GM12878 (cell line): ENCODE measurements around the gene RPS5. TPM values are rescaled to one million over a fixed set of nuclear protein-coding genes. Genes with fewer than 3 reads are reported as not detected.
A peak's percentile ranks its signal among the peaks of the same experiment; 100 is the strongest.
"Not testable (repeated sequence)": the region's sequence is repeated elsewhere in the genome, so short reads cannot be mapped to it uniquely, and the experiment has no call there.

Source experiments
- ATAC-seq: fragments of 200-7000 bp; cut with Tn5 transposase; 3 replicates; pipeline ENCODE4 v1.9.1; 2020; ENCODE audit warnings: mild to moderate bottlenecking, moderate library complexity
- BruUV-seq: library from RNA; stranded (reverse); fragments of 400-500 nt; replicated peaks from 2 replicates; lab custom pipeline; 2021; lab: Mats Ljungman, UMichigan
- CTCF ChIA-PET: fragments of 300-600 bp; sonication (Branson Sonifier 250); formaldehyde crosslinking; extraction: SDS; loops from one replicate; lab custom pipeline; 2021; ENCODE audit warnings: inconsistent platforms; lab: Yijun Ruan, JAX
- POLR2A ChIA-PET: fragments of 350-600 bp; formaldehyde crosslinking; extraction: SDS; loops from one replicate; lab custom pipeline; 2021; ENCODE audit warnings: inconsistent platforms; lab: Charles Lee
- RAD21 ChIA-PET: fragments of 300-600 bp; sonication (Branson Sonifier 250); formaldehyde crosslinking; loops from one replicate; lab custom pipeline; 2023; ENCODE audit warnings: antibody characterized with exemption; ENCODE audit not compliant: unreplicated experiment; lab: Charles Lee
- SMC1A ChIA-PET: fragments of 300-600 bp; sonication (Branson Sonifier 250); formaldehyde crosslinking; loops from one replicate; lab custom pipeline; 2023; ENCODE audit not compliant: unreplicated experiment, uncharacterized antibody; lab: Charles Lee
- DNase-seq: peaks from one replicate; pipeline ENCODE4 v3.0.0-alpha.2; 2011; ENCODE audit warnings: low read depth, low spot score
- FAIRE-seq: peaks from 3 replicates; lab custom pipeline; 2011; peaks lifted over from hg19 to GRCh38; lab: Jason Lieb, UNC
- H2AFZ ChIP-seq: 2 replicates; pipeline ENCODE4 v1.6.0; 2011; ENCODE audit warnings: low read depth, low read length, control low read depth; ENCODE audit not compliant: control insufficient read depth
- H3K27ac ChIP-seq: 2 replicates; pipeline ENCODE4 v1.5.1; 2011; ENCODE audit warnings: control low read depth; ENCODE audit not compliant: control insufficient read depth, insufficient read depth
- H3K27me3 ChIP-seq, 2 experiments: replicated peaks in 1 of 2; 2 replicates each; pipeline versions ENCODE4 v1.6.0 to v1.6.1; 2011; ENCODE audit warnings: low read length in 1 of 2; ENCODE audit not compliant: control insufficient read depth in 2 of 2, insufficient read depth in 2 of 2
- H3K36me3 ChIP-seq, 2 experiments: 2 replicates each; pipeline ENCODE4 v1.5.1; 2011; ENCODE audit warnings: low read length in 1 of 2; ENCODE audit not compliant: control insufficient read depth in 2 of 2, insufficient read depth in 2 of 2
- H3K4me1 ChIP-seq: 2 replicates; pipeline ENCODE4 v1.6.1; 2011; ENCODE audit warnings: mild to moderate bottlenecking, low read length, moderate library complexity, mixed read lengths; ENCODE audit not compliant: control insufficient read depth, insufficient read depth
- H3K4me2 ChIP-seq: 2 replicates; pipeline ENCODE4 v1.6.0; 2011; ENCODE audit warnings: control low read depth; ENCODE audit not compliant: control insufficient read depth, insufficient read depth
- H3K4me3 ChIP-seq: fragments of 200-600 bp; sonication (generic); 2 replicates; pipeline ENCODE4 v1.5.1; 2016
- H3K79me2 ChIP-seq: 2 replicates; pipeline ENCODE4 v1.6.0; 2011; ENCODE audit warnings: low read length; ENCODE audit not compliant: control insufficient read depth, insufficient read depth
- H3K9ac ChIP-seq: 2 replicates; pipeline ENCODE4 v1.8.0; 2011; ENCODE audit warnings: low read length, control low read depth, mixed read lengths; ENCODE audit not compliant: control insufficient read depth, insufficient read depth
- H3K9me3 ChIP-seq: replicated peaks from 3 replicates; pipeline ENCODE4 v1.5.1; 2011; ENCODE audit warnings: mild to moderate bottlenecking, low read length; ENCODE audit not compliant: control insufficient read depth, insufficient read depth
- H4K20me1 ChIP-seq: 2 replicates; pipeline ENCODE4 v1.6.0; 2011; ENCODE audit not compliant: control insufficient read depth, insufficient read depth
- BACH1 ChIP-seq: fragments of 450-650 bp; IDR thresholded peaks from 2 replicates; pipeline ENCODE4 v1.6.1; 2017; ENCODE audit warnings: mild to moderate bottlenecking, borderline replicate concordance
- GATAD2B ChIP-seq: fragments of 450-650 bp; conservative IDR thresholded peaks from 2 replicates; pipeline ENCODE4 v1.6.1; 2017; ENCODE audit warnings: low read depth, mild to moderate bottlenecking, moderate library complexity
- HDGF ChIP-seq: fragments of 450-650 bp; IDR thresholded peaks from 2 replicates; pipeline ENCODE4 v1.6.1; 2016; ENCODE audit warnings: antibody characterized with exemption
- MEF2B ChIP-seq: fragments of 450-650 bp; IDR thresholded peaks from 2 replicates; pipeline ENCODE4 v1.6.1; 2018; ENCODE audit warnings: mild to moderate bottlenecking, moderate library complexity; ENCODE audit not compliant: partially characterized antibody, poor library complexity, severe bottlenecking
- NBN ChIP-seq: fragments of 450-650 bp; IDR thresholded peaks from 2 replicates; pipeline ENCODE4 v1.6.1; 2016
- NRF1 ChIP-seq: conservative IDR thresholded peaks from 2 replicates; pipeline ENCODE4 v1.6.1; 2011; ENCODE audit warnings: mild to moderate bottlenecking, low read depth, low read length, improper control_type of control experiment
- PAX8 ChIP-seq: fragments of 450-650 bp; IDR thresholded peaks from 2 replicates; pipeline ENCODE4 v1.6.1; 2017; ENCODE audit warnings: mild to moderate bottlenecking, moderate library complexity
- YY1 ChIP-seq: IDR thresholded peaks from 2 replicates; pipeline ENCODE4 v1.6.1; 2011; ENCODE audit warnings: low read depth, mild to moderate bottlenecking, low read length
- ZNF207 ChIP-seq: fragments of 450-650 bp; IDR thresholded peaks from 2 replicates; pipeline ENCODE4 v1.6.1; 2014; ENCODE audit warnings: antibody characterized with exemption, mild to moderate bottlenecking, borderline replicate concordance
- ZNF687 ChIP-seq: fragments of 450-650 bp; IDR thresholded peaks from 2 replicates; pipeline ENCODE4 v1.6.1; 2017; ENCODE audit warnings: mild to moderate bottlenecking, moderate library complexity
- WGBS: methylation state at CpG from one replicate; pipeline ENCODE4 v1.1.6; 2016; ENCODE audit warnings: low lambda C conversion rate; ENCODE audit not compliant: insufficient replicate concordance, insufficient coverage; ENCODE audit errors: missing lambda C conversion rate; 5-methylcytosine and 5-hydroxymethylcytosine counted together
- in situ Hi-C: fragments of 300-500 bp; cut with MboI; formaldehyde crosslinking; loops from 9 replicates; pipeline ENCODE4 v1.14.3; 2018; ENCODE audit warnings: mixed read lengths
- intact Hi-C: fragments of 100-400 bp; cut with micrococcal nuclease; formaldehyde crosslinking; loops from one replicate; pipeline ENCODE4 v1.14.2; 2022; ENCODE audit not compliant: unreplicated experiment
- polyA plus RNA-seq, 11 experiments: library from polyadenylated mRNA; depleted of rRNA in 4 of 11; unstranded in 6 of 11; stranded (reverse) in 5 of 11; fragments of >200 nt; fragmentation: Nextera tagmentation in 4 of 11; fragmentation: Illumina TruSeq in 1 of 11; extraction: Ambion mirVana in 4 of 11; extraction: Trizol in 1 of 11; gene quantifications; 1 replicate in 1 of 11; 2 replicates in 10 of 11; pipeline versions ENCODE4 v1.2.1 to v1.2.3, GENCODE V29; 2011 to 2016; ENCODE audit warnings: inconsistent platforms in 2 of 11, missing spikeins in 2 of 11, low read depth in 1 of 11
- total RNA-seq, 4 experiments: library from RNA; depleted of rRNA in 3 of 4; stranded (reverse); fragments of >200 nt in 3 of 4; fragmentation: Illumina TruSeq in 1 of 4; extraction: Trizol in 1 of 4; gene quantifications; 2 replicates each; pipeline versions ENCODE4 v1.2.1 to v1.2.3, GENCODE V29; 2013 to 2021

Gene RPS5
- total and polyA plus RNA-seq, 10 of the 15 experiments (the other 5 are each of a cell fraction or from before 2014, with no cell fraction given) = 1,284 to 3,652 (median 1,922) TPM

- peak; percentile 29; the same call in 1 of the 2 replicates for TF ChIP-seq ZNF687
- TF ChIP-seq GATAD2B = peak; percentile 79
- no peak for TF ChIP-seq ZNF207
- TF ChIP-seq PAX8 = no peak
- TF ChIP-seq YY1 = 0 out of 2 replicates have a peak, but pooled peaks have one; percentile 29
- peak; percentile 51; the same call in 1 of the 2 replicates for TF ChIP-seq HDGF
- TF ChIP-seq NRF1 = peak; percentile 67
- TF ChIP-seq BACH1 = peak; percentile 68; the same call in 1 of the 2 replicates
- TF ChIP-seq NBN = peak; percentile 67
- TF ChIP-seq MEF2B = peak; percentile 25
Measured at GRCh38 chr19:58346961-58347929, 39.8 kb upstream of the RPS5 start (continued).

- RAD21 ChIA-PET = interaction anchor here (0.8 to 3.6 kb wide), 2 partner anchors 14 to 185 kb away, joined by 3 to 18 read pairs; partner anchors contain the start of gene ZNF497
- SMC1A ChIA-PET = interaction anchor here (0.7 to 3.0 kb wide), 4 partner anchors 14 to 21 kb away, joined by 3 to 17 read pairs (median 6); partner anchors contain the start of genes ZNF497 and ZSCAN22
- H3K36me3 ChIP-seq, H3K9me3 ChIP-seq, in situ Hi-C loops, BruUV-seq, FAIRE-seq, H3K79me2 ChIP-seq, DNase-seq, H3K27me3 ChIP-seq, H4K20me1 ChIP-seq, intact Hi-C loops, H3K4me1 ChIP-seq: not testable (repeated sequence)
- Histone ChIP-seq H2AFZ (peak overlapping the region; percentile 93), H3K4me2 (peak overlapping the region; percentile 86), H3K9ac (peak overlapping the region; percentile 66), H3K27ac (0 out of 2 replicates have a peak overlapping the region, but pooled peaks have one; percentile 44), H3K4me3 (peak overlapping the region; percentile 87)
- ATAC-seq = peak; percentile 8
- CTCF ChIA-PET = interaction anchor here (0.7 to 2.6 kb wide), 5 partner anchors 15 to 882 kb away, joined by 3 to 13 read pairs (median 4); partner anchors contain the start of genes ZBTB45 and ZNF497
- POLR2A ChIA-PET = interaction anchor here (0.6 to 3.6 kb wide), 10 partner anchors 9 to 213 kb away, joined by 3 to 37 read pairs (median 4); partner anchors contain the start of genes TRIM28, ZNF497, ZNF584 and ZNF837
- 39% methylated on average over 12 of the region's 12 CpGs for WGBS
Measured at GRCh38 chr19:58348080-58348479, 39.0 kb upstream of the RPS5 start.
